Muscle layer of duodenum (tissue), 2 donors: ENCODE data around the gene BPGM.

Experiments used
- H3K27ac ChIP-seq: one replicate; pipeline ENCODE4 v1.7.0; 2013; ENCODE audit warnings: mild to moderate bottlenecking, low read length
- H3K27me3 ChIP-seq: one replicate; pipeline ENCODE4 v1.7.0; 2013; ENCODE audit warnings: low read depth, mild to moderate bottlenecking, control low read depth, low read length
- H3K36me3 ChIP-seq, 2 donors: one replicate each; pipeline ENCODE4 v1.7.0; 2013; ENCODE audit warnings: low read length in 2 of 2, control low read depth in 1 of 2, mild to moderate bottlenecking in 1 of 2; ENCODE audit not compliant: insufficient read depth in 2 of 2, control insufficient read depth in 1 of 2
- H3K4me1 ChIP-seq, 2 donors: one replicate each; pipeline ENCODE4 v1.7.0; 2013; ENCODE audit warnings: low read length in 2 of 2, mild to moderate bottlenecking in 2 of 2, control low read depth in 1 of 2, moderate library complexity in 1 of 2; ENCODE audit not compliant: insufficient read depth in 2 of 2, control insufficient read depth in 1 of 2
- H3K4me3 ChIP-seq, 2 donors: one replicate each; pipeline ENCODE4 v1.7.0; 2013; ENCODE audit warnings: low read length in 2 of 2, low read depth in 1 of 2, mild to moderate bottlenecking in 1 of 2
- H3K9me3 ChIP-seq, 2 donors: one replicate each; pipeline ENCODE4 v1.7.0; 2013; ENCODE audit warnings: low read length in 2 of 2, control low read depth in 1 of 2, mild to moderate bottlenecking in 1 of 2; ENCODE audit not compliant: control insufficient read depth in 1 of 2
- donor health status: healthy.

Gene BPGM

DNA sequence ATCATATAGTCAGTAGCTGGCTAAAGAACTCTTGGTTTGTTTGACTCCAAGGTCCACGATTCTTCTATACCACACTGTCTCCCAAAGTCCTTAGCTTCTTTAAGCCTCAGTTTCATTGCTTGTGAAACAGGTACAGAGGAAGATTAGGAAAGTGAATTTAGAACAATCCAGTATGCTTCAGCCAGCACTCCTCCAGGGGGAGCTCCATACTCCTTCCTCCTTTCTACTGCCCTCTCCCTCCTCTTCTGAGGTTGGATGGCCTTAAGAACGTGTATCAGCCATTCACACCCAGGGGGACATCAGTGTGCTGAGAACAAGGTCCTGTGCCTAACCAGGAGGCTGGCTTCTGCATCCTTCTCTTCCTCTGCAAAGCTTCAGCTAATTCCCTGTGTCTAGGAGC is 78.0 kb downstream of the BPGM start:
- Histone ChIP-seq H3K27me3 (no peaks in the 10 kb centered on the region), H3K4me3 (no peak overlapping the region), H3K4me1 (peaks cover 4 to 47% of the 10 kb centered on the region in 2 donors), H3K36me3 (no peaks in the 10 kb centered on the region), H3K9me3 (no peaks in the 10 kb centered on the region), H3K27ac (peak overlapping the region; percentile 81)

DNA sequence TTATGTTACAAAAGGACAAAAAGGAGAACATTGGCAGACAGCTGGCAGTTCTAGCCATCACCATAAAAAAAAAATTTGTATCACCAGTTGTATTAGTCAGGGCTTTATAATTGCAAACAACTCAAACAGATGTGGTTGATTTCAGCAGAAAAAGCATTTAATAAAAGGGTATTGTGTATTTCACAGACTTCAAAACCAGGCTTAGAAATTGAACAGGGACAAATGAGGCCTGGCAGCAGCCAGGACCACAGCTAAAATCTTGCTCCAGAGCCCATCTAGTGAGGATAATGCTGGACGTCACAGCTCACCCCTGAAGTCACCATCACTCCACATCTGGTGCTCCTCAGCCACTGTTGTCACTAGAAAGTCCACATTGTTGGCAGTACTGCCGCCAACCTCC is 79.9 kb downstream of the BPGM start:
- no peaks in the 10 kb centered on the region for H3K27me3 ChIP-seq
- H3K27ac ChIP-seq = peak overlapping the region; percentile 32
- H3K4me1 ChIP-seq = peaks cover 11 to 37% of the 10 kb centered on the region in 2 donors
- no peaks in the 10 kb centered on the region for H3K36me3 ChIP-seq
- H3K4me3 ChIP-seq = no peak overlapping the region
- H3K9me3 ChIP-seq = no peaks in the 10 kb centered on the region

DNA sequence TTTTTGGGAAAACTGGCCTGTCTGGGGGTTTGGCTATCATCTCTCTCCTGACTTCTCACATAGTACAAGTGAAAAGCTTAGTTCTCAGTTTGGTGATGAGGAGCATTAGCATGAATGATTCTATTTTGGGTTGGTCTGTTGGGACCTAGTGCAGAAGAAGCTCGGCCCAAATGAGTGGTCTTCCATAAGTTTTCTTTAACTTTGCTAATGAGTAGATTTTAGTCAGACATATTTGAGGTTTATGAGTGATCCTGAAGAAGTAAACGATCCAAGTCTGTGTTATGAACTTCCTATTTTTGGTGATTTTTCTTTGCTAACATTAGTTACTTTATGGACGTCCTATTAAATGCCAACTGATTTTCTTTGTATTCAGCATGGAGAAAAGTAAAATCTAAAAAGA is 81.1 kb downstream of the BPGM start:
- H3K27ac ChIP-seq = no peak overlapping the region

More for the DNA sequence above, 81.1 kb downstream of the BPGM start:
- Histone ChIP-seq H3K4me3 (no peak overlapping the region), H3K9me3 (no peaks in the 10 kb centered on the region), H3K27me3 (no peaks in the 10 kb centered on the region), H3K4me1 (peaks cover 17 to 41% of the 10 kb centered on the region in 2 donors), H3K36me3 (no peaks in the 10 kb centered on the region)
